Activated T-cell treated with anti-CD3 and anti-CD28 coated beads, Interleukin-2, amount 50 U/mL, for 72 hours (primary cell): ENCODE results near the gene CHRM1. TPM values are rescaled to one million over a fixed set of nuclear protein-coding genes. Genes with fewer than 3 reads are reported as not detected.

Experiments
- ATAC-seq, 2 donors: fragments of 150-1000 bp; cut with Tn5 transposase; replicated peaks in 1 of 2; 2 replicates each; pipeline ENCODE4 v1.10.0; 2021; ENCODE audit warnings: moderate library complexity in 2 of 2, mild to moderate bottlenecking in 1 of 2
- DNase-seq, 2 donors: peaks; one replicate each; pipeline ENCODE4 v3.0.0; 2021 to 2022; ENCODE audit warnings: mixed read lengths in 1 of 2
- H3K27ac Mint-ChIP-seq: one replicate; pipeline ENCODE4 v1.8.0; 2022; ENCODE audit warnings: mild to moderate bottlenecking, moderate library complexity, mixed read lengths
- H3K27me3 Mint-ChIP-seq: one replicate; pipeline ENCODE4 v1.8.0; 2022; ENCODE audit warnings: low read depth, mixed read lengths
- H3K36me3 Mint-ChIP-seq, 2 donors: one replicate each; pipeline ENCODE4 v1.8.0; 2022; ENCODE audit warnings: mixed read lengths in 2 of 2, mild to moderate bottlenecking in 1 of 2; ENCODE audit not compliant: insufficient read depth in 2 of 2
- H3K4me1 Mint-ChIP-seq: one replicate; pipeline ENCODE4 v1.8.0; 2022; ENCODE audit warnings: low read depth, mixed read lengths
- H3K4me3 Mint-ChIP-seq, 2 donors: one replicate each; pipeline ENCODE4 v1.8.0; 2022; ENCODE audit warnings: mild to moderate bottlenecking in 2 of 2, mixed read lengths in 2 of 2, moderate library complexity in 2 of 2
- H3K9me3 Mint-ChIP-seq, 2 donors: one replicate each; pipeline ENCODE4 v1.8.0; 2022; ENCODE audit warnings: mixed read lengths in 2 of 2
- total RNA-seq, 2 donors: library from RNA; stranded (reverse); gene quantifications; one replicate each; pipeline ENCODE4 v1.2.3, GENCODE V29; 2022

The CHRM1 gene
- total RNA-seq, 2 donors from 2014 or later: not detected

DNA sequence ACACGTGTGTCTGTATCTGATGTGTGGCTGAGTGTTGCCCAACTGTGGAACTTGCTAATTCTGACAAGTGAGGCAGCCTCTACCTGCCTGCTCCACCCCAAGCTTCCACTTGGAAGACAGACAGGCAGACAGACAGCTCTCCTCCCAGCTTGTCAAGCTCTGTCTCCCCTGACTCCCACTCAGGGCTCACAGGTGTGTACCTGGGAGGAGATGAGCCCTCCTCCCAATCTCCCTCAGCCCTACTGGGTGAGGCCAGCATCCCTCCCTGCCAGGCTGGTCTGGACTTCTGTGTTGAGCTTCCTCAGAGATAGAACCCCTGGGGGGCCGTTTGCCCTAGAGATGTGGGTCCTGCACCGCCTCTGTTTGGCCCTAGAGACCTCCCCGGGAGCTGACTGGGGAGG, 1.0 kb upstream of the CHRM1 start:
- no peaks in the 10 kb centered on the region for H3K36me3 Mint-ChIP-seq
- peak overlapping the region; percentile 59 to 83 for H3K4me3 Mint-ChIP-seq
- no peak for DNase-seq
- H3K9me3 Mint-ChIP-seq: no peaks in the 10 kb centered on the region
- no peak for ATAC-seq
- H3K4me1 Mint-ChIP-seq: peaks cover 38% of the 10 kb centered on the region
- peaks cover 62% of the 10 kb centered on the region for H3K27me3 Mint-ChIP-seq
- H3K27ac Mint-ChIP-seq: no peak overlapping the region

DNA sequence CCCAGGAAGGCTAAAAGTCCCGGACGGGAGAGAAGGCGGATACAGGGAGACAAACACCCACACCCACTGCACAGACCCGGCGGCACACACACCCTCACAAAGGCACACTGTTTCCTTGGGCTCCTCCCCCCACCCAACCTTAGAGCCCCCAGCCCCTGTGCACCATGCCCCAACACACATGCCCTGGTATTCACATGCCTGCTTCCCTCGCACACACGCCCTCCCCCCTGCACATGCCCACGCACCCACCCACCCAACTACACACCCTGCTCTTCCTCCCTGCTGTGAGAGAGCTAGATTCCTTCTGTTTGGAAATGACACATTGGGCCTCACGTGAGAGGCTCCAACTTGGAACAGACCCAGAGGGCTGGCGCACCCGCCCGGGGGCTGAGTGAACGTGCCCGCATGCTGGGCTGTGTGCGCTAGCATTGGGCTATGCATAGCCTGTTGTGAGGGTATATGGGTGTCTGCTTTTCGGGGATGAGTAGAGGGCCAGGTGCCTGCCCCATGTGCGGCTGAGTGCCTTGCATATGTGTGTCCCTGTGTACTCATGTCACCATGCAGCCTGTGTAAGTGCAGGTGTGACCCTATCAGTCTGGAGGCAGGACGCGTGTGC, 518 bp upstream of the CHRM1 start:
- no peak for DNase-seq
- Mint-ChIP-seq H3K9me3 (no peaks in the 10 kb centered on the region), H3K27ac (no peak overlapping the region), H3K4me1 (peaks cover 38% of the 10 kb centered on the region), H3K4me3 (no peak overlapping the region), H3K36me3 (no peaks in the 10 kb centered on the region), H3K27me3 (peaks cover 62% of the 10 kb centered on the region)
- no peak for ATAC-seq

DNA sequence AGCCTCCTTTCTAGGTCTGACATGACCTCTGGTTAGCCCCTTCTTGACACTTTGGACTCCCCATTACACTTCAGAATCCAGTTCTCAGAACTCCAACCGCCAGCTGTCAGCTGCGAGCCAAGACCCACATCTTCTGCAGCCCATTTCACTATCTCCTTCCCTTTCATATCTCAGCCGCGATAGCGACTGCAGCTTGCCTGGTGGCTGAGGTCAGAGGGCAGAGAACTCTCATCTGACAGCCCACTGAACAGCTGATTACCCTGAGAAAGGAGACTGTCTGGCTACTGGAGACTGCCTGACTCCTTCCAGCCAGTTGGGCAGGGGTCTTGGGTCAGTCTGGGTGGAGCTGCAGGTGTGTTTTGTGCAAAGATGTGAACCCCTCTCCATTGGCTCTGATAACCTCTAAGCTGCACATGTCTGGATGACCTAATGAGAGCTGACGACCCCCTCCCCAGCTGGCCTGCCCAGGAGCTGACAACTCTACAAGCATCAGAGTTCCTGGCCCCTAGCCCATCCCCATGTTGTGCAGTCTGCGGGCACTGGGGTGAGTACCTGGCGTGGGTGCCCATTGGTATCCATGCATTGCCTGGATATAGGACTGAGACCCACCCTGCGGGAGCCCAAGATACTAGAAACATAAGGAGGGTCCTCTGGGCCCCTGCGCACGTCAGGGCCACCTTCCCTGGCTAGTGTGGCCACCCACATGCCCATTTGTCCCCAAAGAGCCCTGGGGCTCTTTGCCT, 1.1 kb downstream of the CHRM1 start:
- peaks cover 47% of the 10 kb centered on the region for H3K27me3 Mint-ChIP-seq
- ATAC-seq (no peak), DNase-seq (no peak)
- H3K27ac Mint-ChIP-seq: no peak overlapping the region
- H3K9me3 Mint-ChIP-seq: no peaks in the 10 kb centered on the region
- H3K4me3 Mint-ChIP-seq: no peak overlapping the region
- no peaks in the 10 kb centered on the region for H3K36me3 Mint-ChIP-seq
- H3K4me1 Mint-ChIP-seq: peaks cover 23% of the 10 kb centered on the region

DNA sequence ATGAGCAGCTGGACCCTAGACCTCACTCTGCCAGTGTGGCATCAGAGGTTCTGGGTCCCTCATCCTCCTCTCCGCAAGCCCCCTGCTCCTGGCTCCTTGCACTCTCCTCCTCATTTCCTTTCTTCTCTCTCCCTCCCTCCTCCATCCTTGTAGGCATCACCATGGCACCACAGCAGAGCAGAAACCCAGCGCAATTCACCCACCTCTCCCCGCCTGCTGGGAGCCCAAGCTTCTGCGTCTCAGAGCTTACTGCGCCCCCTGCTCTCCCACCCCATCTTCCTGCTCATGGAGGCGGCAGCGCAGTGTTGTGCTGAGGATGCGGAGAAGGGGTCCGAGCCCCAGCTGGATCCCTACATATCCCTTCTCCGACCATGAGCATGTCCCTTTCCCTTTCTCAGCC, 1.7 kb downstream of the CHRM1 start:
- H3K27ac Mint-ChIP-seq: no peak overlapping the region
- H3K4me3 Mint-ChIP-seq: no peak overlapping the region
- H3K9me3 Mint-ChIP-seq: no peaks in the 10 kb centered on the region
- DNase-seq (no peak), ATAC-seq (no peak)
- no peaks in the 10 kb centered on the region for H3K36me3 Mint-ChIP-seq
- H3K4me1 Mint-ChIP-seq: peaks cover 23% of the 10 kb centered on the region
- H3K27me3 Mint-ChIP-seq: peaks cover 44% of the 10 kb centered on the region

DNA sequence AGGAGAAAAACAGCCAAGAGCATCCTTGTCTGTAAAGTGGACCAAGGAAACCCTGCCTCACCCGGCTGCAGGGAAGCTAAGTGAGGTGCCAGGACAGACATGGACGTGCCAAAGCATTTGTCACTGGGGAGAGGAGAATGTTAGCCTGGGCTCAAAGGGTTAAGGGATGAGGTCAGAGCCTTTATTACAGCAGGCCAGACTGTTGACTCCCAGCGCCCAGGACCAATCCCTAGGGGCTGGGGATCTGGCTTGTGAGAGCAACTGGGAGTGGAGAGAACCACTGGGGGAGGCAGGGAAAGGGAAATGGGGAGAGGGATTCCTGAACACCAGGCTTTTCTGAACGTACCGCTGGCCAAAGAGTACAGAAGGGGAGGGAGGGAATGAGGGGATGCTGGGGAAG, 2.6 kb downstream of the CHRM1 start:
- Mint-ChIP-seq H3K27ac (no peak overlapping the region), H3K4me1 (peaks cover 17% of the 10 kb centered on the region), H3K27me3 (peaks cover 38% of the 10 kb centered on the region), H3K4me3 (no peak overlapping the region), H3K9me3 (no peaks in the 10 kb centered on the region), H3K36me3 (no peaks in the 10 kb centered on the region)
- DNase-seq (no peak), ATAC-seq (no peak)

DNA sequence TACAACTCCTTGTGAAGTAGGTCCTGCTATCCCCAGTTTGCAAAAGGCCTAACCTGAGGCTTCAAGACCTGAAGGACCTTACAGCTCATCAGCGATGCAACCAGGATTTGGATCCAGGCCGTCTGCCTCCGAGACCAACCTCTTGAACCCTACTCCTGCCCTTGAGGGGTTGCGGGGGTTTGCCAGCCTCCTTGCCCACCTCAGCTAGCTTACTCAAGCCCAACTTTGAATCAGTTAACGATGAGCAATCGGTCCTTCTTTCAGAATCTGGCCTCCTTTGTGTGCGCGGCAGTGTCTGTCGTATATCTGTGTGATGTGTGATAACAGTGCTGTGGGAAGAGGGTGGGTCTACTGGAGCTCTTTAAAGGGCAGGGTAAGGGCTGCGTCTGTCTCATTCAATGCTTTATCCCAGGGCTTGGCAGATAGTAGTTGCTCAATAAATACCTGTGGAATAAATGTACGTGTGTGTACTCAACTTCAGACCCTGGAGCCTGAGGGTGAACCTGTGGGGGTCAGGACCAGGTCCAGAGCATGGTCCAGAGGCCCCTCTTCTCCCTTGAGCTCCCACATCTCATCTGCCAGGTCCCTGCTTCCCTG, 3.2 kb downstream of the CHRM1 start:
- Mint-ChIP-seq H3K4me1 (peaks cover 12% of the 10 kb centered on the region), H3K27ac (no peak overlapping the region), H3K36me3 (no peaks in the 10 kb centered on the region), H3K27me3 (peaks cover 33% of the 10 kb centered on the region), H3K4me3 (no peak overlapping the region), H3K9me3 (no peaks in the 10 kb centered on the region)
- ATAC-seq: no peak
- no peak for DNase-seq

DNA sequence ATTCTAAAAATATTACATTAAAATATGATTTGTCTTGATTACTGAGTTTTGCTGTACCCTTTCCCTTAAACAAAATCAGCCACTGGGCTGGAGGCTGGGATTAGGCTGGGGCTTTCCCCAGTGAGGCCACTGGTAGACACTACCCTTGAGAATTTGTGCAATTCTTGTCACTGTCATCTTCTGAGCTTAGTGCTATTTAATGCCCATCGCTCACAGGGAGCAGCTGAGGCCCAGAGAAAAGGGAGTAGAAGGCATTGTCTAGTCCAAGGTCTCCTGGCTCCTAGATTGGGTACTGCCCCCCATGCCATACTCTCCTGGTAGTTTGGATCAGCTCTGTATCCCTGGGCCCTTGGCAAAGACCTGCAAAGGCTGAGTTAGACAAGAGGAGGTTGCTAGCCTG, 6.7 kb downstream of the CHRM1 start:
- DNase-seq (no peak), ATAC-seq (no peak)
- peaks cover 5% of the 10 kb centered on the region for H3K4me1 Mint-ChIP-seq
- H3K27ac Mint-ChIP-seq: no peak overlapping the region
- no peaks in the 10 kb centered on the region for H3K9me3 Mint-ChIP-seq
- no peaks in the 10 kb centered on the region for H3K36me3 Mint-ChIP-seq
- peaks cover 12% of the 10 kb centered on the region for H3K27me3 Mint-ChIP-seq
- no peak overlapping the region for H3K4me3 Mint-ChIP-seq

DNA sequence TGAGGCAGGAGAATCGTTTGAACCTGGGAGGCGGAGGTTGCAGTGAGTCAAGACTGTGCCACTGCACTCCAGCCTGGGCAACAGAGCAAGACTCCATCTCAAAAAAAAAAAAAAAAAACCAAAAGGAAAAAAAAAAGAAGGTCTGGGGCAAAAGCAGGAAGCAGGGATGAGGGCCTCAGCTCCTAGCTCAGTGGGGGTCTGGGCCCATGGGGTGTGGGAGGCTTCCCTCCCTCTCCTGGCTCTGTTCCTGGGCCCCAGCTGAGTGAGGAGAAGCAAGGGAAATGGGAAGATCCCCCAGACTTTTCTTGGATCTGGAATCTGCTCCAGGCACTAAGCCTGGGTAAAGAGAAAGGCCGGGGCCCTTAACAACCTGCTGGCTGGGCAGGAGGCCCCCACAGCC, 8.9 kb downstream of the CHRM1 start:
- peaks cover 9% of the 10 kb centered on the region for H3K27me3 Mint-ChIP-seq
- H3K4me1 Mint-ChIP-seq: peaks cover 5% of the 10 kb centered on the region
- no peaks in the 10 kb centered on the region for H3K9me3 Mint-ChIP-seq
- H3K4me3 Mint-ChIP-seq: no peak overlapping the region
- ATAC-seq: no peak
- no peaks in the 10 kb centered on the region for H3K36me3 Mint-ChIP-seq
- H3K27ac Mint-ChIP-seq: no peak overlapping the region
- no peak for DNase-seq

DNA sequence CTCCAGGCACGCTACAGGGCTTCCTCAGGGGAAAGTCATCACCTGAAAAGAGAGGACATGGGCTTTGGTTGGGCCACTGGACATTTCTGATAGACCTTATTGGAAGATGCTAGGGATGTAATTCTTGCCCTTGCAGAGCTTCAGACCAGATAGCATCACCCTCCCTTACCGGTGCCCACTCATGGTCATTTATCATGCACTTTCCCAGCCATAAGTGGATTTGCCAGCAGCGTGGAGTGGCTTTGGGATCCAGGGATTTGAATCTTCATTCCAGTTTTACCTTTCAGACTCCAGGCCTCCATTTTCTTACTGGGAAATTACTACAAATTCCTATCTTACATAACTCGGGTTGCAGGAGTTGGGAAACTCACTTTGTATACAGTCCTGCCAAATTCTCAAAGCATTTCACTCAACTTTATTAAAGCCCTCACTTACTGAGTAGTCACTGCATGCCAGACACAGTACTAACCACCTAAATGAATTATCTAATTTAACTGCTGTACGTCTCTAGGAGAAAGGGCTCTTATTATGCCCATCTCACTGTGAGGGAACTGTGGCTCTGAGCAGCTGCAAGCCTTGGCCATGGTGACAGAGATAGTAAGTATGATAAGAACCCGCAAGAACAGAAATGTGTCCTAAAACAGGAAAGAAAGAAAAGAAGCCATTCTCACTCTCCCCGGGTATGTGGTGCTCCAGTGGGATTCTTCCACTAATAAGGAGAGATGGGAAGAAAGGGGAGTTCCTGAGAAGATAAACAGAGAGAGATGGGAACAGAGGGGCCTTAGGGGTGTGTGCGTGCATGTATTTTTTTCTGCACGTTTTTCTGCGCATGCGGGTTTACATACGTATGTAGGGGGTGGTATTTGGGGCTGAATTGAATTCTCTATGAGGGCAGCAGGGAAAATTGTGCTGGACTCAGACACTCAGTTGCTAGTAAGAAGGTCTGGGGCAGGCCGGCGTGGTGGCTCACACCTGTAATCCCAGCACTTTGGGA, 9.7 kb downstream of the CHRM1 start:
- Mint-ChIP-seq H3K27me3 (peaks cover 9% of the 10 kb centered on the region), H3K9me3 (no peaks in the 10 kb centered on the region), H3K4me3 (no peak overlapping the region), H3K27ac (no peak overlapping the region), H3K36me3 (no peaks in the 10 kb centered on the region), H3K4me1 (peaks cover 5% of the 10 kb centered on the region)
- DNase-seq: no peak
- no peak for ATAC-seq

DNA sequence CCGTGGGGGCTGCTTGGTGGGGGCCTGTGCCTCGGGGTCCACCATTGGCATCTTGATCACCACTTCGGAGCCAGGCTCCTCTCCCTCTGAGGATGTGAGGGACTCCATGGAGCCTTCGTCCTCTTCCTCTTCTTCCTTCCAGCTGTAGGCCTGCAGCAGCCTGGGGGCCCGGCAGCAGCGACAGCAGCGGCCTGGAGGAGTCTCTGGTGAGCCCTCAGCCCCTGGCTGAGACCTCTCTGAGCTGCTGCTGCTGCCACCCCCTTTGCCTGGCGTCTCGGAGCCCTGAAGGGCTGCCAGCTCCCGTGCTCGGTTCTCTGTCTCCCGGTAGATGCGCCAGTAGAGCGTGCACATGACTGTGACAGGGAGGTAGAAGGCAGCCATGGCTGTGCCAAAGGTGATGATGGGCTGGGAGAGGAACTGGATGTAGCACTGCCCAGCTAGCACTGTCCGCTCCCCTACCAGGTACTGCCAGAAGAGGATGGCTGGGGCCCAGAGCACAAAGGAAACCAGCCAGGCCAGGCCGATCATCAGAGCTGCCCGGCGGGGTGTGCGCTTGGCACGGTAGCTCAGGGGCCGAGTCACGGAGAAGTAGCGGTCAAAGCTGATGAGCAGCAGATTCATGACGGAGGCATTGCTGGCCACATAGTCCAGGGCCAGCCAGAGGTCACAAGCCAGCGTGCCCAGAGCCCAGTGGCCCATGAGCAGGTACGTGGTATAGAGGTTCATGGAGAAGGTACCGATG, 10.9 kb downstream of the CHRM1 start:
- Mint-ChIP-seq H3K27me3 (peaks cover 9% of the 10 kb centered on the region), H3K9me3 (no peaks in the 10 kb centered on the region), H3K4me3 (no peak overlapping the region), H3K27ac (no peak overlapping the region), H3K36me3 (no peaks in the 10 kb centered on the region), H3K4me1 (peaks cover 7% of the 10 kb centered on the region)
- DNase-seq: no peak
- no peak for ATAC-seq

DNA sequence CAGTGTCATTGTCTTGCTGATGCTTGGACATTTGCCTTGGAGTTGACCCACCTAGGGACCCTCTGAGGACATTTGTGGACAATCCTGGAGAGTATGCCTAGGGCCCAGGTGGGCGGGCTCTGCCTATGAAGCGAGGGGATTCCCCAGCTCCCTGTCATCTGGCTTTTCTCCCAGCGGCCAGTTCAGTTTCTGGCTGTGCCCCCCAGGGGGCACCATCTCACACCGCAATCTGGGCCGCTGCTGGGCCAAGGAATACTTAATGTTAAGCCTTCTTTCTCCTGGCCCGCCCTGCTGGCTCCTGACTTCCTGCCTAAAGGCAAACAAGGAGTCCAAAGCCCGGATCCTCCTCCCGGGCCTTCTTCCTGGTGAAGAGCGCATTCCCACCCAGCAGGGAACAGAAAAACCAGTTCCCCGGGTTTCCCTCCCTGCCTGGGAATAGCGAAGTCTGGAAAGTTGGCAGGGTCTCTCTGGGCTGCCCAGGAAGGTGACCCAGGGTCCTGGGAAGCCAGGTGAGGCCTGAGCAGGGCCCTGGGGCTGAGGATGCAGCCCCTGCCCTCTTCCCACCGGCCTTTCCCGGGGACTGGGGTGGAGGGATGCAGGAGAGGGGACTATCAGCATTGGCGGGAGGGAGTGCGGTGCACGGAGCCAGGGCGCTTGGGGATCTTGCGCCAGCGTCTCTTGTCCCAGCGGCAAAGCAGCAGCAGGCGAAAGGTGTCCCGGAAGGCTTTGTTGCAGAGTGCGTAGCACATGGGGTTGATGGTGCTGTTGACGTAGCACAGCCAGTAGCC, 11.9 kb downstream of the CHRM1 start:
- peak in 1 of 2 donors; percentile 24 for DNase-seq
- no peak for ATAC-seq
- H3K27me3 Mint-ChIP-seq: peaks cover 9% of the 10 kb centered on the region
- peaks cover 10% of the 10 kb centered on the region for H3K4me1 Mint-ChIP-seq
- H3K9me3 Mint-ChIP-seq: no peaks in the 10 kb centered on the region
- no peak overlapping the region for H3K4me3 Mint-ChIP-seq
- no peak overlapping the region for H3K27ac Mint-ChIP-seq
- H3K36me3 Mint-ChIP-seq: no peaks in the 10 kb centered on the region
